Kidney capillary endothelial cell (primary cell): ENCODE results near the gene OPA1.

Experiments used
- DNase-seq: peaks from one replicate; pipeline ENCODE4 v3.0.0-alpha.2; 2018; ENCODE audit warnings: low spot score

OPA1 gene

GRCh38 chr3:193650585-193650984 is 57.6 kb downstream of the OPA1 start:
- no peak for DNase-seq

GRCh38 chr3:193655831-193656433 is 62.9 kb downstream of the OPA1 start:
- DNase-seq, result no peak

- DNase-seq, result no peak
Measured at GRCh38 chr3:193656445-193656844, 63.4 kb downstream of the OPA1 start.

GRCh38 chr3:193656878-193657282 is 63.9 kb downstream of the OPA1 start:
- no peak for DNase-seq

GRCh38 chr3:193660171-193660570 is 67.2 kb downstream of the OPA1 start:
- DNase-seq, result no peak

GRCh38 chr3:193660698-193661411 is 67.8 kb downstream of the OPA1 start:
- DNase-seq, result no peak

- no peak for DNase-seq
Measured at GRCh38 chr3:193662757-193663322, 69.8 kb downstream of the OPA1 start.

GRCh38 chr3:193665370-193665989 is 72.5 kb downstream of the OPA1 start:
- DNase-seq, result peak; percentile 34

- no peak for DNase-seq
Measured at GRCh38 chr3:193673845-193674244, 80.8 kb downstream of the OPA1 start.

GRCh38 chr3:193674714-193675113 is 81.7 kb downstream of the OPA1 start:
- no peak for DNase-seq

- no peak for DNase-seq
Measured at GRCh38 chr3:193677734-193678133, 84.7 kb downstream of the OPA1 start.

GRCh38 chr3:193680220-193680619 is 87.2 kb downstream of the OPA1 start:
- DNase-seq, result no peak

- no peak for DNase-seq
Measured at GRCh38 chr3:193681631-193682030, 88.6 kb downstream of the OPA1 start.

- DNase-seq, result no peak
Measured at GRCh38 chr3:193686665-193687483, 93.9 kb downstream of the OPA1 start.

GRCh38 chr3:193688834-193689714 is 96.1 kb downstream of the OPA1 start:
- no peak for DNase-seq

GRCh38 chr3:193693774-193694173 is 100.8 kb downstream of the OPA1 start:
- DNase-seq, result no peak

- no peak for DNase-seq
Measured at GRCh38 chr3:193701953-193702635, 109.1 kb downstream of the OPA1 start.

- no peak for DNase-seq
Measured at GRCh38 chr3:193702967-193703366, 110.0 kb downstream of the OPA1 start.

- no peak for DNase-seq
Measured at GRCh38 chr3:193704431-193704830, 111.4 kb downstream of the OPA1 start.

GRCh38 chr3:193708270-193708669 is 115.3 kb downstream of the OPA1 start:
- no peak for DNase-seq
